HG02798 (cell line): Measurements from ENCODE around the gene KRTAP10-12.

Experiments used
- ATAC-seq: cut with Tn5 transposase; IDR thresholded peaks from one replicate; pipeline ENCODE4 v1.9.1; 2021; ENCODE audit warnings: mild to moderate bottlenecking; ENCODE audit not compliant: unreplicated experiment, poor library complexity

The KRTAP10-12 gene

GRCh38 chr21:44696572-44696971 is 400 bp upstream of the KRTAP10-12 start:
- no peak for ATAC-seq

- no peak for ATAC-seq
Measured at GRCh38 chr21:44697811-44698734, 1.1 kb downstream of the KRTAP10-12 start.

- ATAC-seq, result no peak
Measured at GRCh38 chr21:44699502-44700001, 2.6 kb downstream of the KRTAP10-12 start.

- no peak for ATAC-seq
Measured at GRCh38 chr21:44700101-44701022, 3.4 kb downstream of the KRTAP10-12 start.

GRCh38 chr21:44701023-44701400 is 4.0 kb downstream of the KRTAP10-12 start:
- ATAC-seq, result no peak

GRCh38 chr21:44701541-44701940 is 4.6 kb downstream of the KRTAP10-12 start:
- ATAC-seq, result no peak

- ATAC-seq, result no peak
Measured at GRCh38 chr21:44702111-44702972, 5.4 kb downstream of the KRTAP10-12 start.

- no peak for ATAC-seq
Measured at GRCh38 chr21:44702973-44703730, 6.2 kb downstream of the KRTAP10-12 start.

- ATAC-seq, result no peak
Measured at GRCh38 chr21:44703731-44704635, 7.0 kb downstream of the KRTAP10-12 start.

- no peak for ATAC-seq
Measured at GRCh38 chr21:44704636-44705001, 7.6 kb downstream of the KRTAP10-12 start.

- ATAC-seq, result no peak
Measured at GRCh38 chr21:44706026-44706705, 9.2 kb downstream of the KRTAP10-12 start.

- ATAC-seq, result no peak
Measured at GRCh38 chr21:44706706-44707581, 10.0 kb downstream of the KRTAP10-12 start.

- no peak for ATAC-seq
Measured at GRCh38 chr21:44708213-44708865, 11.4 kb downstream of the KRTAP10-12 start.

- no peak for ATAC-seq
Measured at GRCh38 chr21:44708866-44709425, 12.0 kb downstream of the KRTAP10-12 start.

GRCh38 chr21:44709426-44710293 is 12.7 kb downstream of the KRTAP10-12 start:
- ATAC-seq, result no peak
